H1 (cell line): ENCODE results near the gene GPR171. TPM values are rescaled to one million over a fixed set of nuclear protein-coding genes. Genes with fewer than 3 reads are reported as not detected.

Source experiments
- CTCF ChIA-PET: fragments of 300-600 bp; sonication (Branson Sonifier 250); formaldehyde crosslinking; loops from one replicate; lab custom pipeline; 2021; ENCODE audit not compliant: partially characterized antibody; lab: Charles Lee
- POLR2A ChIA-PET: fragments of 300-600 bp; sonication (Branson Sonifier 250); formaldehyde crosslinking; loops from one replicate; lab custom pipeline; 2021; ENCODE audit warnings: inconsistent platforms; ENCODE audit not compliant: partially characterized antibody; lab: Charles Lee
- DNase-seq, 2 experiments: peaks; one replicate each; pipeline versions ENCODE4 v3.0.0 to v3.0.0-alpha.2; 2010 to 2022; ENCODE audit warnings: low spot score in 2 of 2, low read depth in 1 of 2, mixed read lengths in 1 of 2
- FAIRE-seq: peaks from 2 replicates; lab custom pipeline; 2011; peaks lifted over from hg19 to GRCh38; lab: Jason Lieb, UNC
- H2AFZ ChIP-seq: 2 replicates; pipeline ENCODE4 v1.8.1; 2012; ENCODE audit warnings: low read length, inconsistent platforms
- H2AK5ac ChIP-seq: 2 replicates; pipeline ENCODE4 v1.6.1; 2013; ENCODE audit warnings: low read depth, low read length
- H2BK120ac ChIP-seq: replicated peaks from 2 replicates; pipeline ENCODE3; 2013; ENCODE audit warnings: low read depth, low read length, inconsistent platforms
- H2BK12ac ChIP-seq: 2 replicates; pipeline ENCODE4 v1.6.1; 2013; ENCODE audit warnings: low read depth, low read length
- H2BK15ac ChIP-seq: 2 replicates; pipeline ENCODE4 v1.6.1; 2013; ENCODE audit warnings: low read length
- H2BK20ac ChIP-seq: 2 replicates; pipeline ENCODE4 v1.6.1; 2013; ENCODE audit warnings: low read length
- H2BK5ac ChIP-seq: 2 replicates; pipeline ENCODE4 v1.6.1; 2013; ENCODE audit warnings: low read depth, low read length
- H3K14ac ChIP-seq: 2 replicates; pipeline ENCODE4 v1.6.1; 2013; ENCODE audit warnings: inconsistent platforms; ENCODE audit not compliant: insufficient read length
- H3K18ac ChIP-seq: 2 replicates; pipeline ENCODE4 v1.6.1; 2013; ENCODE audit warnings: low read length; ENCODE audit errors: extremely low read depth
- H3K23ac ChIP-seq: 2 replicates; pipeline ENCODE4 v1.6.1; 2013; ENCODE audit warnings: inconsistent platforms; ENCODE audit not compliant: insufficient read length
- H3K23me2 ChIP-seq: 2 replicates; pipeline ENCODE4 v1.6.1; 2013; ENCODE audit warnings: low read depth, low read length
- H3K27ac ChIP-seq: 2 replicates; pipeline ENCODE4 v1.6.1; 2011; ENCODE audit warnings: low read depth, low read length, inconsistent platforms
- H3K27me3 ChIP-seq, 4 experiments: replicated peaks in 1 of 4; 1 replicate in 1 of 4; 2 replicates in 3 of 4; pipeline versions ENCODE4 v1.6.1 to v1.8.1; 2011 to 2013; ENCODE audit warnings: low read length in 3 of 4, mild to moderate bottlenecking in 3 of 4, inconsistent platforms in 2 of 4, mixed read lengths in 2 of 4, moderate library complexity in 1 of 4; ENCODE audit not compliant: control insufficient read depth in 3 of 4, insufficient read depth in 3 of 4; ENCODE audit errors: extremely low read depth in 1 of 4
- H3K36me3 ChIP-seq, 4 experiments: 2 replicates each; pipeline versions ENCODE4 v1.6.1 to v1.8.1; 2011 to 2013; ENCODE audit warnings: mild to moderate bottlenecking in 4 of 4, low read length in 3 of 4, moderate library complexity in 2 of 4, control low read depth in 1 of 4, inconsistent platforms in 1 of 4; ENCODE audit not compliant: insufficient read depth in 4 of 4, control insufficient read depth in 2 of 4
- H3K4ac ChIP-seq: replicated peaks from 2 replicates; pipeline ENCODE3; 2013; ENCODE audit warnings: low read length, low read depth, mixed read lengths, inconsistent platforms; ENCODE audit not compliant: insufficient read length
- H3K4me1 ChIP-seq, 4 experiments: replicated peaks in 1 of 4; 1 replicate in 1 of 4; 2 replicates in 3 of 4; pipeline versions ENCODE4 v1.6.1 to v1.8.1; 2011 to 2013; ENCODE audit warnings: low read length in 3 of 4, inconsistent platforms in 2 of 4, mixed read lengths in 1 of 4; ENCODE audit not compliant: insufficient read depth in 4 of 4, control insufficient read depth in 3 of 4
- H3K4me2 ChIP-seq, 2 experiments: 2 replicates each; pipeline versions ENCODE4 v1.6.1 to v1.8.1; 2011 to 2013; ENCODE audit warnings: low read depth in 2 of 2, low read length in 2 of 2, control low read depth in 1 of 2, inconsistent platforms in 1 of 2, mild to moderate bottlenecking in 1 of 2; ENCODE audit not compliant: insufficient read depth in 1 of 2
- H3K4me3 ChIP-seq, 4 experiments: fragments of 200-600, 300-600 bp in 1 of 4; sonication (generic), shearing (Covaris generic), sonication (Bioruptor Twin) in 1 of 4; 2 replicates each; pipeline versions ENCODE4 v1.5.1 to v1.8.1; 2011 to 2016; ENCODE audit warnings: low read length in 4 of 4, low read depth in 3 of 4, control low read depth in 2 of 4, inconsistent platforms in 2 of 4, mild to moderate bottlenecking in 2 of 4, mixed read lengths in 1 of 4, moderate library complexity in 1 of 4; ENCODE audit not compliant: insufficient read depth in 2 of 4; ENCODE audit errors: extremely low read depth in 1 of 4
- H3K56ac ChIP-seq: replicated peaks from 2 replicates; pipeline ENCODE3; 2013; ENCODE audit warnings: low read depth, mild to moderate bottlenecking, mixed read lengths, low read length, inconsistent platforms; ENCODE audit not compliant: insufficient read length
- H3K79me1 ChIP-seq: 2 replicates; pipeline ENCODE4 v1.6.1; 2013; ENCODE audit warnings: low read depth, low read length, control low read depth
- H3K79me2 ChIP-seq, 2 experiments: 2 replicates each; pipeline versions ENCODE4 v1.6.1 to v1.8.1; 2012 to 2013; ENCODE audit warnings: low read length in 2 of 2, mild to moderate bottlenecking in 2 of 2, inconsistent platforms in 1 of 2; ENCODE audit not compliant: insufficient read depth in 2 of 2, control insufficient read depth in 1 of 2
- H3K9ac ChIP-seq, 4 experiments: replicated peaks in 1 of 4; 1 replicate in 1 of 4; 2 replicates in 3 of 4; pipeline versions ENCODE4 v1.6.1 to v1.8.1; 2011 to 2013; ENCODE audit warnings: low read depth in 3 of 4, low read length in 3 of 4, control low read depth in 2 of 4, mild to moderate bottlenecking in 2 of 4, moderate library complexity in 2 of 4, inconsistent platforms in 1 of 4; ENCODE audit errors: extremely low read depth in 1 of 4
- H3K9me3 ChIP-seq, 2 experiments: 2 replicates each; pipeline versions ENCODE4 v1.6.1 to v1.8.1; 2012 to 2013; ENCODE audit warnings: mild to moderate bottlenecking in 2 of 2, moderate library complexity in 2 of 2, control low read depth in 1 of 2, inconsistent platforms in 1 of 2, low read depth in 1 of 2, low read length in 1 of 2, mixed read lengths in 1 of 2; ENCODE audit not compliant: insufficient read depth in 2 of 2
- H4K20me1 ChIP-seq, 2 experiments: replicated peaks in 1 of 2; 2 replicates each; pipeline versions ENCODE3 to v1.8.1; 2011 to 2013; ENCODE audit warnings: inconsistent platforms in 2 of 2, low read length in 2 of 2, mild to moderate bottlenecking in 1 of 2; ENCODE audit not compliant: insufficient read depth in 2 of 2, control insufficient read depth in 1 of 2
- H4K5ac ChIP-seq: 2 replicates; pipeline ENCODE4 v1.6.1; 2013; ENCODE audit warnings: low read length, low read depth, mixed read lengths, inconsistent platforms; ENCODE audit not compliant: insufficient read length
- H4K8ac ChIP-seq: 2 replicates; pipeline ENCODE4 v1.8.0; 2013; ENCODE audit warnings: mild to moderate bottlenecking, moderate library complexity, low read length, inconsistent platforms; ENCODE audit not compliant: insufficient read depth; ENCODE audit errors: extremely low read depth
- H4K91ac ChIP-seq: replicated peaks from 2 replicates; pipeline ENCODE3; 2013; ENCODE audit warnings: low read length, mixed read lengths, inconsistent platforms; ENCODE audit not compliant: insufficient read length
- BACH1 ChIP-seq: IDR thresholded peaks from 2 replicates; pipeline ENCODE4 v1.6.1; 2012; ENCODE audit warnings: low read length, improper control_type of control experiment
- BCL11A ChIP-seq, 2 experiments: IDR thresholded peaks; one replicate each; pipeline ENCODE4 v1.6.1; 2011; ENCODE audit warnings: low read depth in 2 of 2, low read length in 2 of 2, mild to moderate bottlenecking in 2 of 2
- CTBP2 ChIP-seq: IDR thresholded peaks from 2 replicates; pipeline ENCODE4 v1.7.0; 2011; ENCODE audit warnings: borderline replicate concordance, mild to moderate bottlenecking, moderate library complexity, mixed read lengths, low read length; ENCODE audit not compliant: insufficient read depth, insufficient read length
- HDAC6 ChIP-seq: IDR thresholded peaks from one replicate; pipeline ENCODE4 v1.7.1; 2012; ENCODE audit warnings: low read depth, mild to moderate bottlenecking, inconsistent platforms, low read length, moderate library complexity
- JUN ChIP-seq: IDR thresholded peaks from 2 replicates; pipeline ENCODE4 v1.6.1; 2011; ENCODE audit warnings: low read depth, mild to moderate bottlenecking, improper control_type of control experiment, low read length
- JUND ChIP-seq: IDR thresholded peaks from 2 replicates; pipeline ENCODE4 v1.6.1; 2011; ENCODE audit warnings: mild to moderate bottlenecking, improper control_type of control experiment, low read length
- POLR2AphosphoS5 ChIP-seq: IDR thresholded peaks from 2 replicates; pipeline ENCODE4 v1.6.1; 2011; ENCODE audit warnings: low read depth, low read length
- RNF2 ChIP-seq: fragments of 200-900, 300-1000 bp; sonication (generic); IDR thresholded peaks from 2 replicates; pipeline ENCODE4 v1.7.1; 2016; ENCODE audit warnings: borderline replicate concordance, low read depth, mild to moderate bottlenecking, antibody characterized with exemption, low read length; ENCODE audit not compliant: poor library complexity, severe bottlenecking; ENCODE audit errors: missing control alignments
- RXRA ChIP-seq: IDR thresholded peaks from 2 replicates; pipeline ENCODE4 v1.6.1; 2011; ENCODE audit warnings: low read depth, mild to moderate bottlenecking, low read length, moderate library complexity; ENCODE audit not compliant: insufficient read depth
- SAP30 ChIP-seq: fragments of 300-600 bp; sonication (generic); IDR thresholded peaks from 2 replicates; pipeline ENCODE4 v1.7.1; 2012; ENCODE audit warnings: low read length, moderate library complexity, mild to moderate bottlenecking, inconsistent platforms; ENCODE audit not compliant: insufficient read depth, insufficient replicate concordance
- SP1 ChIP-seq: IDR thresholded peaks from 2 replicates; pipeline ENCODE4 v1.6.1; 2011; ENCODE audit warnings: low read depth, low read length
- TAF7 ChIP-seq: optimal IDR thresholded peaks from 2 replicates; pipeline ENCODE3; 2011; ENCODE audit warnings: low read depth, mild to moderate bottlenecking, inconsistent platforms, low read length, moderate library complexity, borderline replicate concordance
- TBP ChIP-seq: IDR thresholded peaks from 2 replicates; pipeline ENCODE4 v1.6.1; 2011; ENCODE audit warnings: low read depth, low read length, improper control_type of control experiment
- WGBS, 2 experiments: shearing (Covaris generic) in 1 of 2; methylation state at CpG; one replicate each; pipeline versions ENCODE4 v1.1.6 to v1.1.7; 2013 to 2015; ENCODE audit warnings: low lambda C conversion rate in 2 of 2, mixed read lengths in 2 of 2, inconsistent platforms in 1 of 2, low coverage in 1 of 2, missing lambda C conversion rate in 1 of 2; ENCODE audit not compliant: insufficient replicate concordance in 2 of 2, insufficient coverage in 1 of 2, insufficient read length in 1 of 2; ENCODE audit errors: extremely low coverage in 1 of 2, missing lambda C conversion rate in 1 of 2; 5-methylcytosine and 5-hydroxymethylcytosine counted together
- polyA plus RNA-seq, 7 experiments: library from polyadenylated mRNA; depleted of rRNA in 3 of 7; stranded (reverse) in 5 of 7; unstranded in 2 of 7; fragments of >200 nt in 5 of 7; fragments of 200-250 nt in 2 of 7; gene quantifications; 1 replicate in 5 of 7; 2 replicates in 1 of 7; 4 replicates in 1 of 7; pipeline versions ENCODE4 v1.2.1 to v1.2.3, GENCODE V29; 2011 to 2013; ENCODE audit warnings: missing spikeins in 2 of 7, mixed read lengths in 2 of 7
- total RNA-seq: library from RNA; stranded (reverse); fragmentation: NEBNext Ultra II Directional; extraction: Animal tissue kit (Norgen Biotek cat#: 25700); gene quantifications from 2 replicates; pipeline ENCODE4 v1.2.1, GENCODE V29; 2021

The GPR171 gene
- total and polyA plus RNA-seq, 2 of the 8 experiments (the other 6 are each of a cell fraction or from before 2014, with no cell fraction given) = not detected

DNA sequence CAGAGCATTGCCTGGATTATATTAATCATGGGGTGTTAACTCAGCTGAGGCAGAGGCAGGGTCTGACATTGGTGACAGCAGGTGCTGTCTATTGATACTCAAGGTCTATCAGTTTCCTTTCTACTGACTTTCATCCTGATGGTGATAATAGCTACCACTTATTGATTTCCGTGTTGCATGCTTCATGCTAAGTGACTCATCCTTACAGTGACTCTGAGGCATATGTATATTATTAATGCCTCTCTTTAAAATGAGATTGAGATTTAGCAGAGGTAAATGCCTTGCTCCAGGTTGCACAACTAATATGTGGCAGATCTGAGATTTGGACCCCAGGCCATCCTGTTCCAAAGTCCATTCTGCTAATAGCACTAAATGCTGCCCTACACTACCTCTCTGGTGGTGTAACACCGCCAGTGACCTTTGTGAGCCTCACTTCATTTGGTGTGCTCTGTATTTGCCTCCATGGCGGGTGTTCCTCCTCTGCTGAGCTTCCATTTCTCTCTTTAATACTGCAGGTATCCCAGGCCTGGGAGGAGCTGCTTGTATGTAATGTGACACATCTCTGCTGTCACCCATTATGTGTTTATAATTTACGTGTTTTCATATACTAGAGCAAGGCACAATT, 50.4 kb downstream of the GPR171 start:
- Histone ChIP-seq H3K4ac (no peak overlapping the region), H2AFZ (no peak overlapping the region), H3K18ac (no peak overlapping the region), H4K20me1 (no peaks in the 10 kb centered on the region), H2BK20ac (no peak overlapping the region), H3K79me1 (no peaks in the 10 kb centered on the region), H3K56ac (no peak overlapping the region), H4K91ac (no peak overlapping the region), H2BK12ac (no peak overlapping the region), H3K27me3 (no peaks in the 10 kb centered on the region), H3K9ac (no peak overlapping the region), H2BK15ac (no peak overlapping the region), H2BK5ac (no peak overlapping the region), H3K4me2 (no peak overlapping the region), H3K27ac (no peak overlapping the region), H3K23ac (no peak overlapping the region), H3K4me3 (no peak overlapping the region), H3K4me1 (peaks cover 0 to 5% (median 3%) of the 10 kb centered on the region in 4 experiments; a peak in 4 of 7 replicates), H2BK120ac (no peak overlapping the region), H2AK5ac (no peak overlapping the region), H4K5ac (no peak overlapping the region), H4K8ac (no peak overlapping the region), H3K36me3 (peaks cover 0 to 3% (median 0%) of the 10 kb centered on the region in 4 experiments; a peak in 1 of 8 replicates), H3K14ac (no peak overlapping the region), H3K9me3 (no peaks in the 10 kb centered on the region), H3K79me2 (0 out of 4 replicates have a peak, but pooled peaks cover 0 to 3% of the 10 kb centered on the region in 2 experiments), H3K23me2 (no peaks in the 10 kb centered on the region)
- ChIA-PET POLR2A (interaction anchor here (1.2 to 1.3 kb wide), 2 partner anchors 66 to 70 kb away, joined by 3 read pairs; no protein-coding TSS in a partner anchor), CTCF (interaction anchor here (0.6 to 4.7 kb wide), 13 partner anchors 10 to 1373 kb away, joined by 3 to 32 read pairs (median 4); no protein-coding TSS in a partner anchor)
- no peak for DNase-seq
- no peak for FAIRE-seq
- WGBS, 2 experiments = 88% methylated on average over 4 of the region's 4 CpGs; no CpG with 5 or more reads in 1 of the 2 experiments
- TF ChIP-seq RNF2 = no peak
- TF ChIP-seq CTBP2 = no peak
- TF ChIP-seq POLR2AphosphoS5 = no peak
- no peak for TF ChIP-seq BACH1
- no peak for TF ChIP-seq SP1
- no peak for TF ChIP-seq RXRA
- TF ChIP-seq JUN = no peak
- no peak for TF ChIP-seq JUND
- TF ChIP-seq TBP = no peak
- no peak for TF ChIP-seq HDAC6
- no peak for TF ChIP-seq BCL11A (IDR thresholded peaks at IDR 0.05; ENCODE audit: low read depth in 2 of 2, low read length in 2 of 2)
- TF ChIP-seq SAP30 = no peak
- no peak for TF ChIP-seq TAF7
